Mesothelial cell of epicardium (in vitro differentiated cells): Measurements from ENCODE around the gene IFIT1B. TPM values are rescaled to one million over a fixed set of nuclear protein-coding genes. Genes with fewer than 3 reads are reported as not detected.
"Not testable (repeated sequence)": the region's sequence is repeated elsewhere in the genome, so short reads cannot be mapped to it uniquely, and the experiment has no call there.

ENCODE experiments used
- DNase-seq, 2 experiments: peaks; one replicate each; pipeline ENCODE4 v3.0.0; 2021; ENCODE audit warnings: low spot score in 2 of 2; ENCODE audit not compliant: unreplicated experiment in 2 of 2
- H3K27ac Mint-ChIP-seq: 2 replicates; pipeline ENCODE4 v1.8.0; 2021; ENCODE audit warnings: mixed read lengths
- H3K27me3 Mint-ChIP-seq: 2 replicates; pipeline ENCODE4 v1.8.0; 2021; ENCODE audit warnings: low read depth, mixed read lengths
- H3K36me3 Mint-ChIP-seq: 2 replicates; pipeline ENCODE4 v1.8.0; 2021; ENCODE audit warnings: mixed read lengths
- H3K4me1 Mint-ChIP-seq: 2 replicates; pipeline ENCODE4 v1.8.0; 2021; ENCODE audit warnings: mixed read lengths
- H3K4me3 Mint-ChIP-seq: 2 replicates; pipeline ENCODE4 v1.8.0; 2021; ENCODE audit warnings: mild to moderate bottlenecking, moderate library complexity, mixed read lengths
- H3K9me3 Mint-ChIP-seq: 2 replicates; pipeline ENCODE4 v1.8.0; 2021; ENCODE audit warnings: mixed read lengths
- total RNA-seq: library from RNA; stranded (reverse); gene quantifications from 3 replicates; pipeline ENCODE4 v1.2.1, GENCODE V29; 2021
- TF ChIP-seq, protein P1 (sequence below): fragments of 200-600 bp; sonication (generic); IDR thresholded peaks from one replicate; pipeline ENCODE4 v1.5.0; 2021; ENCODE audit warnings: antibody characterized with exemption; ENCODE audit not compliant: unreplicated experiment

Gene IFIT1B
- total RNA-seq, result not detected in 3 replicates

- no peak within 1 kb of the TSS for H3K4me3 Mint-ChIP-seq
- DNase-seq, result no peak
- no peaks in the 10 kb centered on the region for H3K27me3 Mint-ChIP-seq
- TF ChIP-seq, protein P1, sequence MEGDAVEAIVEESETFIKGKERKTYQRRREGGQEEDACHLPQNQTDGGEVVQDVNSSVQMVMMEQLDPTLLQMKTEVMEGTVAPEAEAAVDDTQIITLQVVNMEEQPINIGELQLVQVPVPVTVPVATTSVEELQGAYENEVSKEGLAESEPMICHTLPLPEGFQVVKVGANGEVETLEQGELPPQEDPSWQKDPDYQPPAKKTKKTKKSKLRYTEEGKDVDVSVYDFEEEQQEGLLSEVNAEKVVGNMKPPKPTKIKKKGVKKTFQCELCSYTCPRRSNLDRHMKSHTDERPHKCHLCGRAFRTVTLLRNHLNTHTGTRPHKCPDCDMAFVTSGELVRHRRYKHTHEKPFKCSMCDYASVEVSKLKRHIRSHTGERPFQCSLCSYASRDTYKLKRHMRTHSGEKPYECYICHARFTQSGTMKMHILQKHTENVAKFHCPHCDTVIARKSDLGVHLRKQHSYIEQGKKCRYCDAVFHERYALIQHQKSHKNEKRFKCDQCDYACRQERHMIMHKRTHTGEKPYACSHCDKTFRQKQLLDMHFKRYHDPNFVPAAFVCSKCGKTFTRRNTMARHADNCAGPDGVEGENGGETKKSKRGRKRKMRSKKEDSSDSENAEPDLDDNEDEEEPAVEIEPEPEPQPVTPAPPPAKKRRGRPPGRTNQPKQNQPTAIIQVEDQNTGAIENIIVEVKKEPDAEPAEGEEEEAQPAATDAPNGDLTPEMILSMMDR, result no peak
- H3K27ac Mint-ChIP-seq, result no peak within 1 kb of the TSS
- H3K9me3 Mint-ChIP-seq, result no peaks in the 10 kb centered on the region
- no peaks in the 10 kb centered on the region for H3K36me3 Mint-ChIP-seq
- H3K4me1 Mint-ChIP-seq, result peaks cover 8% of the 10 kb centered on the region
Measured at GRCh38 chr10:89377705-89378637, at the start of gene IFIT1B. TSS of gene IFIT1B (plus strand) at chr10:89378056. CDS start at chr10:89378136, 80 bp downstream.

DNA sequence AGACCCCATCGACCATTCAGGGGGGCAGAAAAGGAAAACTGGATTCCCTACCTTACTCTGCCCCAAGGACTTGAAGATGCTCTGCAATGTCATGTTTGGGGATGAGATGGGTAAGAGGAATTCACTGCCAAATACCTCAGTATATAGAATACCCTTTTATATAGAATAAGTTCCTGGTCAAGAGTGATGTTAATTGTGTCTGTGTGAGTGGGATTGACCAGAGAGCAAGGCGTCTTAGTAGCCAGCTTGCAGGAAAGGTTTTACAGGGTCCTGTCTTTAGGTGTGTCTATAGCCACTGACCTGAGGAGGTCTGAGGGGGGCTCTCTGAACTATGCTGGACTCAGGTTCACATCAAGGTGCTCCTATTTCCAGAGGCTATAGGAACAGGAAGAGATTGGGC lies 48.7 kb upstream of the IFIT1B start:
- H3K9me3 Mint-ChIP-seq, result peaks cover 9% of the 10 kb centered on the region
- H3K4me3 Mint-ChIP-seq, result peak overlapping the region; percentile 73
- H3K27ac Mint-ChIP-seq, result peak overlapping the region; percentile 99
- H3K36me3 Mint-ChIP-seq, result peaks cover 4% of the 10 kb centered on the region
- no peaks in the 10 kb centered on the region for H3K27me3 Mint-ChIP-seq
- no peak for DNase-seq
- peaks cover 60% of the 10 kb centered on the region for H3K4me1 Mint-ChIP-seq
- TF ChIP-seq, protein P1, result no peak

- H3K27me3 Mint-ChIP-seq, H3K36me3 Mint-ChIP-seq, H3K4me3 Mint-ChIP-seq, DNase-seq, H3K9me3 Mint-ChIP-seq: not testable (repeated sequence)
- Mint-ChIP-seq H3K4me1 (peaks cover 60% of the 10 kb centered on the region), H3K27ac (peak overlapping the region; percentile 59)
Measured at GRCh38 chr10:89330014-89330413, 47.8 kb upstream of the IFIT1B start.

DNA sequence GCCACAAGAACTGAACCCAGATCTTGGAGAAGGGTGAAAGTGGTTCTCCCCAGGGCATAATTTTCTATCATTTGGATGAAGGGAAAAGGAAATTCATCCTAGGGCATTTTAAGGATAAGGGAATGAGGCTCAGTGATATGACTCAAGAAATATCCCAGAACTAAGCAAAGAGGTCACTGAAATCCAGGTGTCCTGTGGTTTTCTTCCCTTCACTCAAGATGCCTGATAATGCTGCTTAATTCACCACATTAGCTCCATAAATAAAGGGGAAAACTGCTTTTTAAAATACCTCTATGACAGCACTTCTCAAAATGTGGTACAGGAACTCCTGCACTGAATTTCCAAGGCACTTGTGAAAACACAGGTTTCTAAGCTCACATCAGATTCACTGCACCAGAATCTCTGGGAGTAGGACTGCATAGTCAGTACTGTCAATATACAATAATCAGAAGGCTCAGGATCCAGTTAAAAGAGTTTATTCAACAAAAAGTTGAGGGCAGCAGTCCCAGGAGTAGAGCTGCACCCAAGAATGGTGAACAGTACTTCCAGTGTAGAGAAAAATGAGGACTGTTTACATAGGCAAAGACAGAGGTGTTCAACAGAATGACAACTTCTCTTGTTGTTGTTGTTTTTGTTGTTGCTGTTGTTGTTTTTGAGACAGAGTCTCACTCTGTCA lies 47.2 kb upstream of the IFIT1B start:
- Mint-ChIP-seq H3K27ac (peak overlapping the region; percentile 43), H3K36me3 (no peaks in the 10 kb centered on the region), H3K4me3 (no peak overlapping the region), H3K9me3 (no peaks in the 10 kb centered on the region), H3K4me1 (peaks cover 60% of the 10 kb centered on the region), H3K27me3 (no peaks in the 10 kb centered on the region)
- TF ChIP-seq, protein P1, result no peak
- no peak for DNase-seq

GRCh38 chr10:89331487-89332122 lies 46.3 kb upstream of the IFIT1B start:
- not testable (repeated sequence) for DNase-seq, H3K9me3 Mint-ChIP-seq, H3K27me3 Mint-ChIP-seq, H3K4me3 Mint-ChIP-seq, H3K36me3 Mint-ChIP-seq
- Mint-ChIP-seq H3K27ac (peak overlapping the region; percentile 97), H3K4me1 (peaks cover 54% of the 10 kb centered on the region)

DNA sequence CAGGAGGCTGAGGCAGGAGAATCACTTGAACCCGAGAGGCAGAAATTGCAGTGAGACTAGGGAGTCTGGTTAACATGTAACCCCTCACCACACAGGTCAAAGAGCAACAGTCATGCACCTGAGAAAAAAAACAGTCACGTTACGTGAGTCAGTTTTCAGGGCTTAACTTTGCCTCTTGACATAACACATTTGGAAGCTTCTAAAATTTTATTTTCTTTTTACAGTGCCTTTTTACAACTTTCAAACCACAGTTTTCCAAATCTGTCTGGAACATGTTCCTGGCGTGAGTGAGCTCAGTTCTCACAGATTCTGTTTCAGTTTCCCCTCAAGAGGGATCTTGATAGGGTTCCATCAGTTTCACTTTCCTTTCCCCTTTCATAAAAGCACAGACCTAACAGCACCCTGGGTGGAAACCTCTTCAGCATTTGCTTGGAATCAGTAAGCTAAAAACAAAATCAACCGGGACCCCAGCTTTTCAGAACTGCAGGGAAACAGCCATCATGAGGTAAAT lies 45.7 kb upstream of the IFIT1B start:
- H3K27me3 Mint-ChIP-seq, result no peaks in the 10 kb centered on the region
- H3K36me3 Mint-ChIP-seq, result peaks cover 3% of the 10 kb centered on the region
- H3K9me3 Mint-ChIP-seq, result no peaks in the 10 kb centered on the region
- peak overlapping the region; percentile 55 for H3K4me3 Mint-ChIP-seq
- no peak for DNase-seq
- peaks cover 52% of the 10 kb centered on the region for H3K4me1 Mint-ChIP-seq
- H3K27ac Mint-ChIP-seq, result peak overlapping the region; percentile 97
- TF ChIP-seq, protein P1, result no peak
